ENCODE results near the gene PCDHGA5. TPM values are rescaled to one million over a fixed set of nuclear protein-coding genes. Genes with fewer than 3 reads are reported as not detected.
A peak's percentile ranks its signal among the peaks of the same experiment; 100 is the strongest.
"Not testable (repeated sequence)": the region's sequence is repeated elsewhere in the genome, so short reads cannot be mapped to it uniquely, and the experiment has no call there.

The PCDHGA5 gene
- total and polyA plus RNA-seq, 12 donors: 0.59 to 9.7 (median 6.9) TPM

GRCh38 chr5:141392429-141393198, 28.7 kb downstream of the PCDHGA5 start, which contains the start of gene PCDHGA8:
Gene PCDHGA8, plus strand, starts transcription at chr5:141392633. Its CDS starts 181 bp downstream, at chr5:141392814.
- Histone ChIP-seq H3K4me1 (peaks cover 0 to 8% (median 0%) of the 10 kb centered on the region in 9 donors), H3K27me3 (peaks cover 0 to 72% (median 0%) of the 10 kb centered on the region in 7 donors), H3K36me3 (peaks cover 0 to 28% (median 3%) of the 10 kb centered on the region in 9 donors), H3K27ac (no peak within 1 kb of the TSS), H3K4me3 (no peak within 1 kb of the TSS), H3K9me3 (peaks cover 0 to 95% (median 58%) of the 10 kb centered on the region in 11 donors)
- ATAC-seq (no peak), DNase-seq (no peak)
- peak in 4 of 9 donors; percentile 21 to 31 (median 27) for TF ChIP-seq CTCF (IDR thresholded peaks at IDR 0.05)
- 37 to 40% methylated on average over 38 of the region's 38 CpGs for WGBS, 2 donors
- intact Hi-C loops (cut with DNase I): loop anchor here in 1 of 10 donors (5.0 kb wide), 1 partner anchor 40 kb away; the partner anchor contains the start of gene PCDHGB1

DNA sequence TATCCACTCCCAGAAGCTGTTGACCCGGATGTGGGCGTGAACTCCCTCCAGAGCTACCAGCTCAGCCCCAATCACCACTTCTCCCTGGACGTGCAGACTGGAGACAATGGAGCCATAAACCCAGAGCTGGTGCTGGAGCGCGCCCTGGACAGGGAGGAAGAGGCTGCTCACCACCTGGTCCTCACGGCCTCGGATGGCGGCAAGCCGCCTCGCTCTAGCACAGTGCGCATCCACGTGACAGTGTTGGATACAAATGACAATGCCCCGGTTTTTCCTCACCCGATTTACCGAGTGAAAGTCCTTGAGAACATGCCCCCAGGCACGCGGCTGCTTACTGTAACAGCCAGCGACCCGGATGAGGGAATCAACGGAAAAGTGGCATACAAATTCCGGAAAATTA, 29.3 kb downstream of the PCDHGA5 start:
- H3K9me3 ChIP-seq: peaks cover 0 to 95% (median 57%) of the 10 kb centered on the region in 11 donors
- WGBS, 2 donors: 46 to 54% methylated on average over 21 of the region's 21 CpGs
- no peak for DNase-seq

GRCh38 chr5:141394401-141395187, 30.6 kb downstream of the PCDHGA5 start:
- Histone ChIP-seq H3K27me3 (peaks cover 0 to 73% (median 0%) of the 10 kb centered on the region in 7 donors), H3K9me3 (peaks cover 0 to 94% (median 55%) of the 10 kb centered on the region in 11 donors), H3K36me3 (peaks cover 0 to 30% (median 3%) of the 10 kb centered on the region in 9 donors)
- not testable (repeated sequence) for DNase-seq, H3K4me3 ChIP-seq, ATAC-seq, H3K4me1 ChIP-seq, H3K27ac ChIP-seq
- WGBS, 2 donors: 40 to 45% methylated on average over 42 to 44 of the region's 53 CpGs
- intact Hi-C loops (cut with DNase I): loop anchor here in 1 of 10 donors (5.0 kb wide), 1 partner anchor 42 kb away; the partner anchor contains the start of gene PCDHGB1

More for the DNA sequence above, 29.3 kb downstream of the PCDHGA5 start:
- TF ChIP-seq CTCF (IDR thresholded peaks at IDR 0.05): no peak
- peak in 1 of 8 donors; percentile 32 for ATAC-seq
- Histone ChIP-seq H3K4me3 (no peak overlapping the region), H3K4me1 (peaks cover 0 to 8% (median 0%) of the 10 kb centered on the region in 9 donors), H3K27ac (no peak overlapping the region), H3K36me3 (peaks cover 0 to 28% (median 3%) of the 10 kb centered on the region in 9 donors), H3K27me3 (peaks cover 0 to 74% (median 0%) of the 10 kb centered on the region in 7 donors)
- intact Hi-C loops (cut with DNase I): loop anchor here in 1 of 10 donors (5.0 kb wide), 1 partner anchor 41 kb away; the partner anchor contains the start of gene PCDHGB1

- ATAC-seq (peak; percentile 80 to 98 (median 92)), DNase-seq (peak in 1 of 2 donors; percentile 50)
- Histone ChIP-seq H3K4me3 (peak within 1 kb of the TSS in 7 of 10 donors; percentile 22 to 46 (median 42)), H3K27ac (peak within 1 kb of the TSS in 3 of 10 donors; percentile 44 to 49 (median 45)), H3K27me3 (peaks cover 0 to 84% (median 0%) of the 10 kb centered on the region in 7 donors), H3K36me3 (peaks cover 0 to 31% (median under 1%) of the 10 kb centered on the region in 9 donors), H3K9me3 (peaks cover 0 to 94% (median 49%) of the 10 kb centered on the region in 11 donors)
- intact Hi-C loops (cut with DNase I); H3K4me1 ChIP-seq: not testable (repeated sequence)
- WGBS, 2 donors: 11 to 15% methylated on average over 23 to 24 of the region's 43 CpGs
- TF ChIP-seq CTCF (IDR thresholded peaks at IDR 0.05): peak; percentile 33 to 68 (median 62)
Observed at GRCh38 chr5:141397756-141398551, 34.0 kb downstream of the PCDHGA5 start, which contains the start of gene PCDHGB5. Gene PCDHGB5, plus strand, starts transcription at chr5:141397947. Its CDS starts 181 bp downstream, at chr5:141398128.
